GM23338 (cell line): ENCODE measurements around the gene LSP1. TPM values are rescaled to one million over a fixed set of nuclear protein-coding genes. Genes with fewer than 3 reads are reported as not detected.

Experiments
- ATAC-seq: fragments of 200-7000 bp; cut with Tn5 transposase; 3 replicates; pipeline ENCODE4 v1.9.1; 2020
- DNase-seq: peaks from one replicate; pipeline ENCODE4 v3.0.0-alpha.2; 2015; ENCODE audit warnings: low spot score
- H2AFZ ChIP-seq: fragments of 200-600 bp; sonication (generic); 2 replicates; pipeline ENCODE4 v1.8.0; 2016; ENCODE audit warnings: antibody characterized with exemption, mild to moderate bottlenecking, moderate library complexity
- H3F3A ChIP-seq: fragments of 200-600 bp; sonication (generic); replicated peaks from 2 replicates; pipeline ENCODE4 v1.8.0; 2017; ENCODE audit warnings: antibody characterized with exemption, mixed run types, low read depth
- H3K27ac ChIP-seq: fragments of 200-600 bp; sonication (generic); 2 replicates; pipeline ENCODE4 v1.6.1; 2016; ENCODE audit warnings: low read depth
- H3K27me3 ChIP-seq: fragments of 200-600 bp; sonication (generic); 2 replicates; pipeline ENCODE4 v1.8.0; 2016; ENCODE audit warnings: mild to moderate bottlenecking, mixed run types, moderate library complexity; ENCODE audit not compliant: insufficient read depth
- H3K36me3 ChIP-seq: fragments of 200-600 bp; sonication (generic); 2 replicates; pipeline ENCODE4 v1.8.0; 2016; ENCODE audit warnings: mild to moderate bottlenecking; ENCODE audit not compliant: insufficient read depth
- H3K4me1 ChIP-seq: fragments of 200-600 bp; sonication (generic); 2 replicates; pipeline ENCODE4 v1.8.0; 2016; ENCODE audit warnings: mild to moderate bottlenecking, moderate library complexity; ENCODE audit not compliant: insufficient read depth
- H3K4me2 ChIP-seq: fragments of 200-600 bp; sonication (generic); 2 replicates; pipeline ENCODE4 v1.7.1; 2017; ENCODE audit warnings: mixed run types
- H3K4me3 ChIP-seq: fragments of 200-600 bp; sonication (generic); 2 replicates; pipeline ENCODE4 v1.6.1; 2016; ENCODE audit warnings: mixed run types
- H3K79me2 ChIP-seq: fragments of 200-600 bp; sonication (generic); replicated peaks from 2 replicates; pipeline ENCODE4 v1.8.0; 2017; ENCODE audit warnings: mild to moderate bottlenecking; ENCODE audit not compliant: insufficient read depth
- H3K9me2 ChIP-seq: fragments of 200-600 bp; sonication (generic); 2 replicates; pipeline ENCODE4 v1.8.0; 2017; ENCODE audit not compliant: insufficient read depth
- H4K20me1 ChIP-seq: fragments of 200-600 bp; sonication (generic); replicated peaks from 2 replicates; pipeline ENCODE4 v1.8.0; 2017; ENCODE audit warnings: mild to moderate bottlenecking; ENCODE audit not compliant: insufficient read depth
- H3K27ac Mint-ChIP-seq: 2 replicates; pipeline ENCODE4 v1.8.0; 2020; ENCODE audit warnings: inconsistent platforms, mild to moderate bottlenecking, moderate library complexity, mixed read lengths
- H3K27me3 Mint-ChIP-seq: 3 replicates; pipeline ENCODE4 v1.8.0; 2022; ENCODE audit warnings: low read depth, mild to moderate bottlenecking, moderate library complexity, mixed read lengths, inconsistent platforms; ENCODE audit not compliant: insufficient read depth, poor library complexity
- H3K36me3 Mint-ChIP-seq: 3 replicates; pipeline ENCODE4 v1.8.0; 2021; ENCODE audit warnings: low read depth, mild to moderate bottlenecking, inconsistent platforms, moderate library complexity, mixed read lengths
- H3K4me1 Mint-ChIP-seq: 3 replicates; pipeline ENCODE4 v1.8.0; 2020; ENCODE audit warnings: mild to moderate bottlenecking, inconsistent platforms, mixed read lengths
- H3K4me3 Mint-ChIP-seq: 3 replicates; pipeline ENCODE4 v1.8.0; 2021; ENCODE audit warnings: moderate library complexity, mild to moderate bottlenecking, inconsistent platforms, mixed read lengths
- H3K9me3 Mint-ChIP-seq: 3 replicates; pipeline ENCODE4 v1.8.0; 2020; ENCODE audit warnings: moderate library complexity, mild to moderate bottlenecking, inconsistent platforms, mixed read lengths
- CREB1 ChIP-seq: fragments of 250-450 bp; sonication (Bioruptor Pico); IDR thresholded peaks from 2 replicates; pipeline ENCODE4 v1.5.0; 2020; ENCODE audit warnings: low read depth, mild to moderate bottlenecking, moderate library complexity
- EZH2 ChIP-seq: fragments of 200-600 bp; sonication (generic); IDR thresholded peaks from one replicate; pipeline ENCODE4 v1.8.0; 2017; ENCODE audit warnings: antibody characterized with exemption, mild to moderate bottlenecking, low read depth; ENCODE audit not compliant: unreplicated experiment
- EZH2phosphoT487 ChIP-seq: fragments of 200-600 bp; sonication (generic); IDR thresholded peaks from one replicate; pipeline ENCODE4 v1.8.1; 2018; ENCODE audit warnings: antibody characterized with exemption; ENCODE audit not compliant: unreplicated experiment
- JUNB ChIP-seq: IDR thresholded peaks from one replicate; pipeline ENCODE4 v1.6.1; 2016; ENCODE audit warnings: antibody characterized with exemption; ENCODE audit not compliant: unreplicated experiment
- NANOG ChIP-seq: IDR thresholded peaks from 2 replicates; pipeline ENCODE4 v1.6.1; 2016; ENCODE audit warnings: antibody characterized with exemption, borderline replicate concordance
- POLR2AphosphoS5 ChIP-seq: IDR thresholded peaks from 2 replicates; pipeline ENCODE4 v1.6.1; 2016; ENCODE audit warnings: antibody characterized with exemption, low read depth
- STAT1 ChIP-seq: IDR thresholded peaks from one replicate; pipeline ENCODE4 v1.6.1; 2016; ENCODE audit warnings: antibody characterized with exemption; ENCODE audit not compliant: unreplicated experiment
- ZNF114 ChIP-seq: fragments of 250-450 bp; sonication (Bioruptor Pico); IDR thresholded peaks from 2 replicates; pipeline ENCODE4 v1.5.0; 2020; ENCODE audit warnings: mild to moderate bottlenecking, moderate library complexity
- ZNF331 ChIP-seq: fragments of 250-450 bp; sonication (Bioruptor Pico); IDR thresholded peaks from 2 replicates; pipeline ENCODE4 v1.5.0; 2020; ENCODE audit warnings: low read depth, mild to moderate bottlenecking, moderate library complexity
- polyA plus RNA-seq: library from polyadenylated mRNA; unstranded; fragments of >200 nt; fragmentation: Nextera tagmentation; extraction: Ambion mirVana; gene quantifications from 2 replicates; pipeline ENCODE4 v1.2.1, GENCODE V29; 2016
- total RNA-seq: library from RNA; depleted of rRNA; stranded (reverse); fragments of >200 nt; shearing (Covaris generic); gene quantifications from 2 replicates; pipeline ENCODE4 v1.2.3, GENCODE V29; 2014
- TF ChIP-seq, protein P1 (sequence below): fragments of 250-450 bp; sonication (Bioruptor Pico); IDR thresholded peaks from 2 replicates; pipeline ENCODE4 v1.5.0; 2020; ENCODE audit warnings: mild to moderate bottlenecking, moderate library complexity
- TF ChIP-seq, protein P2 (sequence below): IDR thresholded peaks from 2 replicates; pipeline ENCODE4 v1.6.1; 2016; ENCODE audit warnings: antibody characterized with exemption
- TF ChIP-seq, protein P3 (sequence below), 2 experiments: fragments of 200-600 bp in 1 of 2; sonication (generic) in 1 of 2; conservative IDR thresholded peaks; 2 replicates each; pipeline versions ENCODE4 v1.5.1 to v1.6.1; 2016 to 2017; ENCODE audit warnings: antibody characterized with exemption in 2 of 2, low read depth in 2 of 2, mild to moderate bottlenecking in 2 of 2, moderate library complexity in 1 of 2
- TF ChIP-seq, protein P4 (sequence below): IDR thresholded peaks from one replicate; pipeline ENCODE4 v1.6.1; 2018; ENCODE audit warnings: antibody characterized with exemption; ENCODE audit not compliant: unreplicated experiment

LSP1 gene
- total and polyA plus RNA-seq, 2 experiments from 2014 or later: 0.84 TPM; not detected in 1

DNA sequence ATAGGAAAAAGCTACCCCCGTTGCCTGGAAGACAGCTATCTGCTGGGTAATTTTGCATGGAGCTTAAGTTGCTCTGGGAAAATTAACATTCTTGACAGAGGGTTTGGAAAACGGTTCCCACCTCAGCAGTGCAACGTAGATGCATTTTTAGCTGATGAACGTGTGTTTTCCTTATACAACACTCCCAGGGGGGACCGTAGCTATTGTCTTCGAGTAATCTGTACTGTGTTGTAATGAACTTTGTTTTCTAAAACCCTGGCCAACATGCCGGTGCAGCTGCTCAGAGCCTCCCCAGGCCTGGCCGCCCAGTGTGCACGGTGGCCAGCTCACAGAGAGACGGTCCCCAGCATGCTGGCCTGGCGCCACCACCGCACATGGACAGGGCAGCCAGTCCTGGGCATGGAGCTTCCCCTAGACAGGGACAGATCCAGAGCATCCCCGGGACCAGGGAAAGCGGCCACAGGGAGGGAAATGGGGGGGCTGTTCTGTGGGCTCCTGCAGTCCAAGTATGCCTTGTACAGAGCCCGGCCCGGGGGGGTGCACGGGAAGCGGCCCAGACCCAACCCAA is 68.8 kb downstream of the LSP1 start:
- Histone ChIP-seq H3F3A (no peaks in the 10 kb centered on the region), H3K4me3 (no peak overlapping the region), H4K20me1 (no peaks in the 10 kb centered on the region), H3K27ac (no peak overlapping the region), H3K79me2 (no peaks in the 10 kb centered on the region), H3K36me3 (no peaks in the 10 kb centered on the region), H3K4me2 (no peak overlapping the region), H2AFZ (no peak overlapping the region), H3K4me1 (no peaks in the 10 kb centered on the region), H3K27me3 (no peaks in the 10 kb centered on the region), H3K9me2 (no peaks in the 10 kb centered on the region)
- no peaks in the 10 kb centered on the region for H3K36me3 Mint-ChIP-seq
- H3K27me3 Mint-ChIP-seq: peaks cover 2% of the 10 kb centered on the region
- no peak overlapping the region for H3K27ac Mint-ChIP-seq
- H3K9me3 Mint-ChIP-seq: no peaks in the 10 kb centered on the region
- H3K4me3 Mint-ChIP-seq: no peak overlapping the region
- DNase-seq: no peak
- no peak for ATAC-seq
- TF ChIP-seq, protein P1, sequence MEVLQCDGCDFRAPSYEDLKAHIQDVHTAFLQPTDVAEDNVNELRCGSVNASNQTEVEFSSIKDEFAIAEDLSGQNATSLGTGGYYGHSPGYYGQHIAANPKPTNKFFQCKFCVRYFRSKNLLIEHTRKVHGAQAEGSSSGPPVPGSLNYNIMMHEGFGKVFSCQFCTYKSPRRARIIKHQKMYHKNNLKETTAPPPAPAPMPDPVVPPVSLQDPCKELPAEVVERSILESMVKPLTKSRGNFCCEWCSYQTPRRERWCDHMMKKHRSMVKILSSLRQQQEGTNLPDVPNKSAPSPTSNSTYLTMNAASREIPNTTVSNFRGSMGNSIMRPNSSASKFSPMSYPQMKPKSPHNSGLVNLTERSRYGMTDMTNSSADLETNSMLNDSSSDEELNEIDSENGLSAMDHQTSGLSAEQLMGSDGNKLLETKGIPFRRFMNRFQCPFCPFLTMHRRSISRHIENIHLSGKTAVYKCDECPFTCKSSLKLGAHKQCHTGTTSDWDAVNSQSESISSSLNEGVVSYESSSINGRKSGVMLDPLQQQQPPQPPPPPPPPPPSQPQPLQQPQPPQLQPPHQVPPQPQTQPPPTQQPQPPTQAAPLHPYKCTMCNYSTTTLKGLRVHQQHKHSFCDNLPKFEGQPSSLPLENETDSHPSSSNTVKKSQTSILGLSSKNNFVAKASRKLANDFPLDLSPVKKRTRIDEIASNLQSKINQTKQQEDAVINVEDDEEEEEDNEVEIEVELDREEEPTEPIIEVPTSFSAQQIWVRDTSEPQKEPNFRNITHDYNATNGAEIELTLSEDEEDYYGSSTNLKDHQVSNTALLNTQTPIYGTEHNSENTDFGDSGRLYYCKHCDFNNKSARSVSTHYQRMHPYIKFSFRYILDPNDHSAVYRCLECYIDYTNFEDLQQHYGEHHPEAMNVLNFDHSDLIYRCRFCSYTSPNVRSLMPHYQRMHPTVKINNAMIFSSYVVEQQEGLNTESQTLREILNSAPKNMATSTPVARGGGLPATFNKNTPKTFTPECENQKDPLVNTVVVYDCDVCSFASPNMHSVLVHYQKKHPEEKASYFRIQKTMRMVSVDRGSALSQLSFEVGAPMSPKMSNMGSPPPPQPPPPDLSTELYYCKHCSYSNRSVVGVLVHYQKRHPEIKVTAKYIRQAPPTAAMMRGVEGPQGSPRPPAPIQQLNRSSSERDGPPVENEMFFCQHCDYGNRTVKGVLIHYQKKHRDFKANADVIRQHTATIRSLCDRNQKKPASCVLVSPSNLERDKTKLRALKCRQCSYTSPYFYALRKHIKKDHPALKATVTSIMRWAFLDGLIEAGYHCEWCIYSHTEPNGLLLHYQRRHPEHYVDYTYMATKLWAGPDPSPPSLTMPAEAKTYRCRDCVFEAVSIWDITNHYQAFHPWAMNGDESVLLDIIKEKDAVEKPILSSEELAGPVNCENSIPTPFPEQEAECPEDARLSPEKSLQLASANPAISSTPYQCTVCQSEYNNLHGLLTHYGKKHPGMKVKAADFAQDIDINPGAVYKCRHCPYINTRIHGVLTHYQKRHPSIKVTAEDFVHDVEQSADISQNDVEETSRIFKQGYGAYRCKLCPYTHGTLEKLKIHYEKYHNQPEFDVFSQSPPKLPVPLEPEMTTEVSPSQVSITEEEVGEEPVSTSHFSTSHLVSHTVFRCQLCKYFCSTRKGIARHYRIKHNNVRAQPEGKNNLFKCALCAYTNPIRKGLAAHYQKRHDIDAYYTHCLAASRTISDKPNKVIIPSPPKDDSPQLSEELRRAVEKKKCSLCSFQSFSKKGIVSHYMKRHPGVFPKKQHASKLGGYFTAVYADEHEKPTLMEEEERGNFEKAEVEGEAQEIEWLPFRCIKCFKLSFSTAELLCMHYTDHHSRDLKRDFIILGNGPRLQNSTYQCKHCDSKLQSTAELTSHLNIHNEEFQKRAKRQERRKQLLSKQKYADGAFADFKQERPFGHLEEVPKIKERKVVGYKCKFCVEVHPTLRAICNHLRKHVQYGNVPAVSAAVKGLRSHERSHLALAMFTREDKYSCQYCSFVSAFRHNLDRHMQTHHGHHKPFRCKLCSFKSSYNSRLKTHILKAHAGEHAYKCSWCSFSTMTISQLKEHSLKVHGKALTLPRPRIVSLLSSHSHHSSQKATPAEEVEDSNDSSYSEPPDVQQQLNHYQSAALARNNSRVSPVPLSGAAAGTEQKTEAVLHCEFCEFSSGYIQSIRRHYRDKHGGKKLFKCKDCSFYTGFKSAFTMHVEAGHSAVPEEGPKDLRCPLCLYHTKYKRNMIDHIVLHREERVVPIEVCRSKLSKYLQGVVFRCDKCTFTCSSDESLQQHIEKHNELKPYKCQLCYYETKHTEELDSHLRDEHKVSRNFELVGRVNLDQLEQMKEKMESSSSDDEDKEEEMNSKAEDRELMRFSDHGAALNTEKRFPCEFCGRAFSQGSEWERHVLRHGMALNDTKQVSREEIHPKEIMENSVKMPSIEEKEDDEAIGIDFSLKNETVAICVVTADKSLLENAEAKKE (CRISPR knock-in tag): no peak
- TF ChIP-seq, protein P2, sequence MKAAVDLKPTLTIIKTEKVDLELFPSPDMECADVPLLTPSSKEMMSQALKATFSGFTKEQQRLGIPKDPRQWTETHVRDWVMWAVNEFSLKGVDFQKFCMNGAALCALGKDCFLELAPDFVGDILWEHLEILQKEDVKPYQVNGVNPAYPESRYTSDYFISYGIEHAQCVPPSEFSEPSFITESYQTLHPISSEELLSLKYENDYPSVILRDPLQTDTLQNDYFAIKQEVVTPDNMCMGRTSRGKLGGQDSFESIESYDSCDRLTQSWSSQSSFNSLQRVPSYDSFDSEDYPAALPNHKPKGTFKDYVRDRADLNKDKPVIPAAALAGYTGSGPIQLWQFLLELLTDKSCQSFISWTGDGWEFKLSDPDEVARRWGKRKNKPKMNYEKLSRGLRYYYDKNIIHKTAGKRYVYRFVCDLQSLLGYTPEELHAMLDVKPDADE: no peak
- TF ChIP-seq, protein P3, sequence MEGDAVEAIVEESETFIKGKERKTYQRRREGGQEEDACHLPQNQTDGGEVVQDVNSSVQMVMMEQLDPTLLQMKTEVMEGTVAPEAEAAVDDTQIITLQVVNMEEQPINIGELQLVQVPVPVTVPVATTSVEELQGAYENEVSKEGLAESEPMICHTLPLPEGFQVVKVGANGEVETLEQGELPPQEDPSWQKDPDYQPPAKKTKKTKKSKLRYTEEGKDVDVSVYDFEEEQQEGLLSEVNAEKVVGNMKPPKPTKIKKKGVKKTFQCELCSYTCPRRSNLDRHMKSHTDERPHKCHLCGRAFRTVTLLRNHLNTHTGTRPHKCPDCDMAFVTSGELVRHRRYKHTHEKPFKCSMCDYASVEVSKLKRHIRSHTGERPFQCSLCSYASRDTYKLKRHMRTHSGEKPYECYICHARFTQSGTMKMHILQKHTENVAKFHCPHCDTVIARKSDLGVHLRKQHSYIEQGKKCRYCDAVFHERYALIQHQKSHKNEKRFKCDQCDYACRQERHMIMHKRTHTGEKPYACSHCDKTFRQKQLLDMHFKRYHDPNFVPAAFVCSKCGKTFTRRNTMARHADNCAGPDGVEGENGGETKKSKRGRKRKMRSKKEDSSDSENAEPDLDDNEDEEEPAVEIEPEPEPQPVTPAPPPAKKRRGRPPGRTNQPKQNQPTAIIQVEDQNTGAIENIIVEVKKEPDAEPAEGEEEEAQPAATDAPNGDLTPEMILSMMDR (conservative IDR thresholded peaks at IDR 0.05; ENCODE audit: low read depth in 2 of 2): no peak
- no peak for TF ChIP-seq JUNB
- no peak for TF ChIP-seq POLR2AphosphoS5
- no peak for TF ChIP-seq EZH2
- TF ChIP-seq STAT1: no peak
- no peak for TF ChIP-seq ZNF331 (CRISPR knock-in tag)
- no peak for TF ChIP-seq CREB1 (CRISPR knock-in tag)
- no peak for TF ChIP-seq NANOG
- TF ChIP-seq EZH2phosphoT487: no peak
- TF ChIP-seq, protein P4, sequence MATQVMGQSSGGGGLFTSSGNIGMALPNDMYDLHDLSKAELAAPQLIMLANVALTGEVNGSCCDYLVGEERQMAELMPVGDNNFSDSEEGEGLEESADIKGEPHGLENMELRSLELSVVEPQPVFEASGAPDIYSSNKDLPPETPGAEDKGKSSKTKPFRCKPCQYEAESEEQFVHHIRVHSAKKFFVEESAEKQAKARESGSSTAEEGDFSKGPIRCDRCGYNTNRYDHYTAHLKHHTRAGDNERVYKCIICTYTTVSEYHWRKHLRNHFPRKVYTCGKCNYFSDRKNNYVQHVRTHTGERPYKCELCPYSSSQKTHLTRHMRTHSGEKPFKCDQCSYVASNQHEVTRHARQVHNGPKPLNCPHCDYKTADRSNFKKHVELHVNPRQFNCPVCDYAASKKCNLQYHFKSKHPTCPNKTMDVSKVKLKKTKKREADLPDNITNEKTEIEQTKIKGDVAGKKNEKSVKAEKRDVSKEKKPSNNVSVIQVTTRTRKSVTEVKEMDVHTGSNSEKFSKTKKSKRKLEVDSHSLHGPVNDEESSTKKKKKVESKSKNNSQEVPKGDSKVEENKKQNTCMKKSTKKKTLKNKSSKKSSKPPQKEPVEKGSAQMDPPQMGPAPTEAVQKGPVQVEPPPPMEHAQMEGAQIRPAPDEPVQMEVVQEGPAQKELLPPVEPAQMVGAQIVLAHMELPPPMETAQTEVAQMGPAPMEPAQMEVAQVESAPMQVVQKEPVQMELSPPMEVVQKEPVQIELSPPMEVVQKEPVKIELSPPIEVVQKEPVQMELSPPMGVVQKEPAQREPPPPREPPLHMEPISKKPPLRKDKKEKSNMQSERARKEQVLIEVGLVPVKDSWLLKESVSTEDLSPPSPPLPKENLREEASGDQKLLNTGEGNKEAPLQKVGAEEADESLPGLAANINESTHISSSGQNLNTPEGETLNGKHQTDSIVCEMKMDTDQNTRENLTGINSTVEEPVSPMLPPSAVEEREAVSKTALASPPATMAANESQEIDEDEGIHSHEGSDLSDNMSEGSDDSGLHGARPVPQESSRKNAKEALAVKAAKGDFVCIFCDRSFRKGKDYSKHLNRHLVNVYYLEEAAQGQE: no peak
- TF ChIP-seq ZNF114 (CRISPR knock-in tag): no peak
- H3K4me1 Mint-ChIP-seq: no peaks in the 10 kb centered on the region
